ENCODE data around the gene HORMAD2.
"Not testable (repeated sequence)": the region's sequence is repeated elsewhere in the genome, so short reads cannot be mapped to it uniquely, and the experiment has no call there.

HORMAD2 gene

GRCh38 chr22:30059346-30060020, 20.8 kb upstream of the HORMAD2 start:
- not testable (repeated sequence) for DNase-seq

- not testable (repeated sequence) for DNase-seq
Observed at GRCh38 chr22:30061094-30061493, 19.2 kb upstream of the HORMAD2 start.

GRCh38 chr22:30062259-30062658, 18.0 kb upstream of the HORMAD2 start:
- no peak for DNase-seq

- no peak for DNase-seq
Observed at GRCh38 chr22:30062950-30063349, 17.3 kb upstream of the HORMAD2 start.

- DNase-seq = no peak
Observed at GRCh38 chr22:30064172-30064571, 16.1 kb upstream of the HORMAD2 start.

- no peak for DNase-seq
Observed at GRCh38 chr22:30073743-30074142, 6.5 kb upstream of the HORMAD2 start.

GRCh38 chr22:30074147-30074546, 6.1 kb upstream of the HORMAD2 start:
- no peak for DNase-seq

GRCh38 chr22:30074994-30075393, 5.3 kb upstream of the HORMAD2 start:
- DNase-seq = no peak

GRCh38 chr22:30077279-30077880, 2.9 kb upstream of the HORMAD2 start:
- no peak for DNase-seq

GRCh38 chr22:30078320-30079311, 1.6 kb upstream of the HORMAD2 start:
- DNase-seq = no peak

GRCh38 chr22:30080805-30081204, 541 bp downstream of the HORMAD2 start:
- no peak for DNase-seq

- no peak for DNase-seq
Observed at GRCh38 chr22:30086496-30086895, 6.2 kb downstream of the HORMAD2 start.

GRCh38 chr22:30087037-30087436, 6.8 kb downstream of the HORMAD2 start:
- not testable (repeated sequence) for DNase-seq

- no peak for DNase-seq
Observed at GRCh38 chr22:30087611-30088010, 7.3 kb downstream of the HORMAD2 start.

- no peak for DNase-seq
Observed at GRCh38 chr22:30088468-30088867, 8.2 kb downstream of the HORMAD2 start.

GRCh38 chr22:30089655-30089974, 9.4 kb downstream of the HORMAD2 start:
- DNase-seq = no peak

- no peak for DNase-seq
Observed at GRCh38 chr22:30092686-30093085, 12.4 kb downstream of the HORMAD2 start.

- no peak for DNase-seq
Observed at GRCh38 chr22:30094804-30095203, 14.5 kb downstream of the HORMAD2 start.

GRCh38 chr22:30097861-30098260, 17.6 kb downstream of the HORMAD2 start:
- DNase-seq = no peak

GRCh38 chr22:30100770-30101169, 20.5 kb downstream of the HORMAD2 start:
- DNase-seq = not testable (repeated sequence)

- DNase-seq = no peak
Observed at GRCh38 chr22:30104501-30105156, 24.4 kb downstream of the HORMAD2 start.

- DNase-seq = no peak
Observed at GRCh38 chr22:30105483-30105882, 25.2 kb downstream of the HORMAD2 start.

- no peak for DNase-seq
Observed at GRCh38 chr22:30113494-30113893, 33.2 kb downstream of the HORMAD2 start.

Data from CD4-positive, alpha-beta T cell treated with Interleukin-15 for 1 hour (primary cell).